SKM-1 (cell line): Measurements from ENCODE around the gene CYB5R3.
"Not testable (repeated sequence)": the region's sequence is repeated elsewhere in the genome, so short reads cannot be mapped to it uniquely, and the experiment has no call there.

Source experiments
- DNase-seq: peaks from one replicate; lab custom pipeline; 2025; ENCODE audit not compliant: unreplicated experiment; lab: John Stamatoyannopoulos, UW

The CYB5R3 gene

DNA sequence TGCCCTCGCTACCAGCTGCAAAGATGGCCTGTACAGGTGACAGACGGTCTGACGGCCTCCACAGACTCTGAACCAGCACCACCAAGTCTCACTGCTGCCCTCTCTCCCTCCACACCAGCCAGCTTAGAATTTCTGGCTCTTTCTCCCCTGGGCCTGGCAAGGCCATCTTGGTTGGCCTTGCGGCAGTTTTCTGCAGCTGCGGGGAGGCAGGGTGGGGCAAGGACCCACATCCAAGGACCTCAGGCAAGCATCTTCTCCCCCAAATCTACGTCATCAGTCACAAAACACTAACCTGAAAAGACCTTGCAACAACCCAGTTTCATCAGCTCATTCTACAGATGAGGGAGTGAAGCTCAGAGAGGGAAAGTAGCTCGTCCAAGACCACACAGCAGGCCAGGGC, 22.8 kb downstream of the CYB5R3 start:
- DNase-seq, result no peak

DNA sequence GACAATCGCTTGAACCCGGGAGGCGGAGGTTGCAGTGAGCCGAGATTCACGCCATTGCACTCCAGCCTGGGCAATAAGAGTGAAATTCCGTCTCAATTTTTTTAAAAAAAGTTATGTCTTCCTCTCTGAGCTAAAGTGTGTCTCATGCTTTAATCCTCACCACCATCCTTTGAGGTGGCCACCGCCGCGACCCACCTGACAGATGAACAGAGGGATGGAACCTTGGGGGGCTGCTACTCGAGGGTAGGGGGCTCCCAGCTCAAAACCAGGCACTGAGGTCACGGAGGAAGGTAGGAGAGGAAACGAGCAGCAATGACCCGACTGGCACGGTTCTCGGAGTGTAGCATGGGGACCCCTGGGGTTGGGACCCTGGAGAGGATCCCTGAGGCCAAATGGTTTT, 23.8 kb downstream of the CYB5R3 start:
- DNase-seq, result no peak

DNA sequence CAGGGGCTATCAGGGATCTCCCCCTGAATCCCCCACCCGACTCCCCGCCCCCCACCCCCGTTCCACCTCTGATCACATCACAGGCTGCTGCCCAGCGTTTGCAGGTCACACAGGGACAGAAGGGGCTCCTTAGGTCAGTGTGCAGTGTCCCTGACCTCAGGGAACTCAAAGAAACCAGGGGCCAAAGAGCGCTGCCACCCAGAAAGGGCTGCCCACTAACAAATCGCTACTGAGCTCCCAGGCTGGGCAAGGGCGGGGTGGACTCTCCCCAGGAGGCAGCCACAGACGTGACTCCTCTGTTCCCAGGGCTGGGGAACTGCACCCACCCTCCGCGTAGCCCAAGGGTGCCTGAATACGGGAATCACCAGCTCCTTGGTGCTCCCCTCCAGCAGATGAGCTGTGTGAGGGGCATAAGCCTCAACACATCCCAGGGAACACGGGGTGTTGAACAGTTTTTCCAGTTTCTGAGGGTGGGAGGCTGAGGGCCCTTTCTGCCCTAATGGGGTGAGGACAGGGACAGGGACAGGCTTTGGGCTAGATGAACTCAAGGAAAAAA, 24.6 kb downstream of the CYB5R3 start:
- no peak for DNase-seq

DNA sequence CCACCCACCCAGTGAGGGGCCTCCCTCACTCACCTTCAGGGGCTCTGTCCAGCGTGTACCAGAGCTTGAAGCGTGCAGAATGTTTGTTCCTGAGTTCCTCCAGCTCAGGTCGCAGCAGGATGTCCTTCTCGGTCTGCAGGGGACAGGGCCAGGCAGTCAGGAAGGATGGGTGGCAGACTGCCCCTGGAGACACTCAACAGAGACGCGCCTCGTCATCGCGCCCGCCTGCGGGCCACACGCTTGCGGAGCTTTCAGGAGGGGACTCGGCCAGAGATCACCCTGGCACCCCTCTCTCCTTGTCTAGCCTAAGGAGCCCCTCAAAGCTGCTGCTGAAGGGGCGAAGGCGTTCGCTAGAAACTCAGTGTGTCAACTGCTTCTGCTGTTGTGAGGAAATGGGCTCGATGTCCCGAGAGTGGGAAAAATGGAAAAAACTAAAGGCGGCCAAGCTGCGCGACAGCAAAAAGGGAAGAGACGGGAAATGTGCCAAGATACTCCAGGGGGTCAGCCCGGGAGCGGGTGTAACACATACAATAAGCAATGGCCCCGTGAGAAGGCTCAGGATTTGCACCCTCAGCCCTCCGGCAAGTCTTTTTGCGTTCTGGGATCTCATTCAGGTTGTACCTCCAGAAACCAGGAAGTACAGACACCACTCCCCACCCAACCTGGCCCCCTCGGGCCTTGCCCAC, 25.3 kb downstream of the CYB5R3 start:
- DNase-seq, result no peak

DNA sequence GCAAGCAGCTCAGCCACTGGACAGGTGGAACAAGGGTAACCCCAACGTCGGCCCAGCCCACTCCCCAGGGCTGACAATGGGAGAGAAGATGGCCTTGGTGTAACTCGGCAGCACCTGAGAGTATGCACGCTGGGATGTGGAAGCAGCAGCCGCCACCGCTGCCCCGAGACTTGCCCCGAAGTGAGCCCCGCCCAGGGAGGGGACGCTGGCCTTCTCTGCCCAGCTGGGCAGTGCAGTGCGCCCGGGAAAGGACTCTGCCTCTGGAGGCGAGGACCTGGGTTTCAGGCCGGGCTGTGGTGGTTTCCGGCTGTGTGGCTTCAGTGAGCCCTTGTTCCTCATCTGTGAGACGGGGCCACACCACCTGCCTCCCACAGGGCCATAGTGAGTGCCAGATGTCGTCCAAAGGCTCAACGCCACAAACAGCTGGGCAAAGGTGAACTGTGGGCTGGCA, 25.9 kb downstream of the CYB5R3 start:
- DNase-seq, result peak; percentile 23

DNA sequence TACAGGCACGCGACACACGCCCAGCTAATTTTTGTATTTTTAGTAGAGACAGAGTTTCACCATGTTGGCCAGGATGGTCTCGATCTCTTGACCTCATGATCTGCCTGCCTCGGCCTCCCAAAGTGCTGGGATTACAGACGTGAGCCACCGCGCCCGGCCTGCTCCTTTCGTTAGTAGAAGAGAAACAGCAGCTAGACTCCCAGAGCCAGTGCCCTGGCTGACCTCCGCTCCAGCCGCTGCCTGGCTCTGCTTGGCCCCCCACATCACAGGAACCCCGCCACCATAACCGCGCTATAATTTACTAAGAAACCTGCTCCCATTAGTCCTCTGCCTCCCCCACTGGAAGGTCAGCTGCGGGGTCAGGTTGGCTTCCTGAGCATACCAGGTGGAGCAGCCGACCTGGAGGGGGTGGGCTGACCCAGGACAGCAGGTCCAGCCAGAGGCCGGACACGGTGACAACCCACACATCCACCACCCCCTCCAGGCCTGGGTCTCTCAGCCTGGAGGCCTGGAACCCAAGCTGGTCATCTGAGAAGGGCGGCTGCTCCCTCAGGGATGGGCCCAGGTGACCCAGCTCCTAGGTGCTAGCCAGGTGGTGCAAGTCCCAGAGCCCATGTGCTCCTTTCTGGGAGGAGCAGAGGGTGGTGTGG, 27.0 kb downstream of the CYB5R3 start:
- no peak for DNase-seq

DNA sequence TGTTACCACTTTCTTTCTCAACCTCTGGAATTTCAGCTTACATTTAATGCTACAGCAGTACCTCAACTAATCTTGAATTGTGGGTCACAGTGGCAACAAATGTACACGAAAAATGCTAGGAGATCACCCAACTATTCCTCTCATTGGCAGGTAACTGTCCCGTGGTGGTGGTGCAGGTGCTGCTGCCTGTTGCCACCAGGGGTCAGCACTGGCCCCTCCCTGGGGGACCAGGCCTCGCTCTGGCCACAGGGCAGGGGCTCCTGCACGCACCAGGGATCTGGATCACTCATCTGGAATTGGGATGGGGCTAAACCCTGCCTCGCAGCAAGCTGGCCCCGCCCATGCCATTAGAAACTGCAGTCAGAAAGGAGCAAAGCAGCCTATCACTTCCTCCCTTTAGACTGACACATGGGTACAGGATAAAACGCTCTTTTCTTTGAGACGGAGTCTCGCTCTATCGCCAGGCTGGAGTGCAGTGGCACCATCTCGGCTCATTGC, 27.6 kb downstream of the CYB5R3 start:
- no peak for DNase-seq

DNA sequence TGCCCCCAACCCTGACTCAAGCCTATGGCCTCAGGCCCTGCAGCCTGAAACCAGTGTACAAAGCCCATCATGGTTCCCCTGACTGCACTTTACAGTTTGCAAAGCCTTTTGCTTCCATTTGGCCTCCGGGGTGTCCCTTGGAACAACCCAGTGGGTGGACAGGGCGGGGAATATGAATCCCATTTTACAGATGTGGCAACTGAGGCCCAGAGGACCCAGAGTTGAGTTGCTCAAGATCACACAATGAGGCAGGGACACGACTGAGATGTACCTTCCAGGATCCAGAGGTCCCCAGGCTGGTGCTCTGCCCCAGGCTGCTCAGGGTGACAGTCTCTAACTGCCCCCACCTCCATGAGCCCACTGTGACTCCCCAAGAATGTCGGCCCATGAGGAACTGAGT, 29.1 kb downstream of the CYB5R3 start:
- DNase-seq, result no peak

DNA sequence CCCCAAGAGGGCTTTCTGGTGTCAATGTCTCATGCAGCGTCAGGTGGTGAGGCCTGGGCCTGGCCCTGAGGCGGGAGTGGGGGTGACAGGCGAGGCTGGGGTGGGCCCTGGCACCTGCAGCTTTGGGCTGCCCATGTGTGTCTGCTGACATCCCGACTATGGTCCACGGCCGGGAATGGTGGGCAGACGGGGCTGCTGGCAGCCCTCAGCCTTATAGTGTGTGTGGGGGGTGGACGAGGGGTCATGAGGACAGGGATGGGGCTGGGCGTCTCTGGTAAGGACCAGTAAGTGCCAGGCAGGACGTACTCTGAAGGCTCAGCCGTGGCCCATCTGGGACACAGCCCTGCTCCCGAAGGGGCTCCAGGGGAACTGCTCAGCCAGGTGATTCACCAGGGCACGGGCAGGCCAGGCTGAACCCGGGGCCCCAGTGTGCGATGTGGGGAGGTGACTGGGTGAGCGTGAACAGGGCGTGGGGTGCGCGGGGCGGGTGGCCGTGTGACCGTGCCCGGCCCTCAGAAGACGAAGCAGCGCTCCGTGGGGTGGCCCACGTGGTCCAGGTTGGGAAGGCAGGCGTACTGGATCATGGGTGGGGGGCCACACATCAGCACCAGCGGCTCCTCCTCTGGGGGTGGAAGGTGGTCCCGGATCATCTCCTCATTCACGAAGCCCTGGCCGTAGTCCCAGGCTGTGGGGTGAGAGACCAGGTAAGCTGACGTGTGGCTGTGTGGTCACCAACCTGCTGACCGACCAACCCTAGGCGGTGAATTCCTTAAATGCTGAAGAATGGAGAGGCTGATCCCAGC, 29.7 kb downstream of the CYB5R3 start:
- no peak for DNase-seq

DNA sequence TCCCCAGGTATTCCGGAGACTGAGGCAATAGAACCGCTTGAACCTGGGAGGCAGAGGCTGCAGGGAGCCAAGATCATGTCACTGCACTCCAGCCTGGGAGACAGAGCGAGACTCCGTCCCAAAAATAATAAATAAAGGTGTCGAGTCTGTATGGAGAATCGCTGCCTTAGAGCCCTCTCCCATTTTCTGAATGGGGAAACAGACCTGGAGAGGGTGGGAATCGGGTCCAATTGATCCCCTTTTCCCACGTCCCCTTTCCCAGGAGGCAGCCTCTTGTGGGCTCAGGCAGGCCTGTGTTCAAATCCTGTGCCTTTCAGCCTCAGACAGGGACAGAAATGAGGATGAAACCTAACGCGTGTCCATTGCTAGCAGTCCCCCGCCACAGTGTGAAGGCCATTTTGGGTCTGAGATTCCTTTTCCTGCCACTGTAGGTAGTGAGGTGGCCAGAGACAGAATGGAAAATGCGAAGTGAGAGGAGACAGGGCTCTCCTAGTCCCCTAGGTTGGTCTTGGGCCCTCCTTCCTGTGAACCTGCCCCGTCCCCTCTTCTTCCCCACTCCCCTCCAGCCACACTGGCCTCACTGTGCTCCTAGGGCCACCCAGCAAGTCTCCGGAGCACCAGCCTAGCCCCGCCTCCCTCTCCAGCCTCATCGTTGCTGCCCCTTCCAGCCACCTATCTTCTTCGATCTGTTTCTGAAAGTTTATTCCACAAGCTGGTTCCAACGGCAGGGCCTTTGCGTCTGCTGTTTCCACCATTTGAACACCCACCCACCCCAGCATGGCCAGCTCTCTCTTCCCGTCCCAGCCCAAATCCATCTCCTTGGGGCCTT, 31.8 kb downstream of the CYB5R3 start:
- DNase-seq, result no peak

DNA sequence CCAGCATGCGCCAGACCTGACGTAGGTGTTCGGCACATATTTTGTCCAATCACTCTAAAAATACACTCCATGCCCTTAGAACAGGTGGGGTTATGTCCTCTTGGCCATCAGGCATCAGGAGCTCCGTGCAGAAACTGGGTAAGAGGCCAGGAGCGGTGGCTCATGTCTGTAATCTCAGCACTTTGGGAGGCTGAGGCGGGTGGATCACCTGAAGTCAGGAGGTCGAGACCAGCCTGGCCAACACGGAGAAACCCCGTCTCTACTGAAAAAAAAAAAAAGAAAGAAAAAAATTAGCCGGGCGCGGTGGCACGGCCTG, 33.4 kb downstream of the CYB5R3 start:
- DNase-seq, result not testable (repeated sequence)

DNA sequence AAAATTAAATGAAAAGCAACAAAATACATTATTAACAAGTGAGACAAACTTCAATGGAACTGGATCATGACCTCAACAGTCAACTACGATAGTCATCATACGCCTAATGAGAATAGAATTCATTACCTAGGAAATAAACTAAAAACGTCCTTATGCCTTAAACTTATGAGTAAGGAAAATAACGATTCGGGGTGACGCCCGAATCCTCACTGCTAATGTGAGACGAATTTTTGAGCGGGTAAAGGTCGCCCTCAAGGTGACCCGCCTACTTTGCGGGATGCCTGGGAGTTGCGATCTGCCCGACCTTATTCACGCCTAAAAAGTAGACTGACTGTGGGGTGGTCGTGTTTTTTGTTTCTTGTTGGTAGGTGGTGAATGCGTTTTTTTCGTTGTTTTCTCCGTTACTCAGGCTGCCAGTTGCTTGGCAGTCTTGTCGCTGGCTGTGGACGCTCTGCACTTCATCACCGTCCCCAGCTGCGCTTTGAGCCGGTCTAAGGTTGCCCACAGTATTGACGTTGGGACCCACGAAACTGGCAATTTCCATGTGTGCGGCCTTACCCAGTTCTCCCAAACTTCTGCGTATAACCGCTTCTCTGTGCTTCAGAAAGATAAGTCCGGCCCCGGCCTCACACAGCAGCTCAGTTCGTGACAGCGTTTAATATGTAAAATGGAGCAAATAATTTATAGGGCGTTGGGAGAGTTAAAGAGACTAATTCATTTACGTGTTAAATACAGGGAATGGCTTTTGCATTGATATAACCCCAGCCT, 33.9 kb downstream of the CYB5R3 start:
- peak; percentile 91 for DNase-seq

DNA sequence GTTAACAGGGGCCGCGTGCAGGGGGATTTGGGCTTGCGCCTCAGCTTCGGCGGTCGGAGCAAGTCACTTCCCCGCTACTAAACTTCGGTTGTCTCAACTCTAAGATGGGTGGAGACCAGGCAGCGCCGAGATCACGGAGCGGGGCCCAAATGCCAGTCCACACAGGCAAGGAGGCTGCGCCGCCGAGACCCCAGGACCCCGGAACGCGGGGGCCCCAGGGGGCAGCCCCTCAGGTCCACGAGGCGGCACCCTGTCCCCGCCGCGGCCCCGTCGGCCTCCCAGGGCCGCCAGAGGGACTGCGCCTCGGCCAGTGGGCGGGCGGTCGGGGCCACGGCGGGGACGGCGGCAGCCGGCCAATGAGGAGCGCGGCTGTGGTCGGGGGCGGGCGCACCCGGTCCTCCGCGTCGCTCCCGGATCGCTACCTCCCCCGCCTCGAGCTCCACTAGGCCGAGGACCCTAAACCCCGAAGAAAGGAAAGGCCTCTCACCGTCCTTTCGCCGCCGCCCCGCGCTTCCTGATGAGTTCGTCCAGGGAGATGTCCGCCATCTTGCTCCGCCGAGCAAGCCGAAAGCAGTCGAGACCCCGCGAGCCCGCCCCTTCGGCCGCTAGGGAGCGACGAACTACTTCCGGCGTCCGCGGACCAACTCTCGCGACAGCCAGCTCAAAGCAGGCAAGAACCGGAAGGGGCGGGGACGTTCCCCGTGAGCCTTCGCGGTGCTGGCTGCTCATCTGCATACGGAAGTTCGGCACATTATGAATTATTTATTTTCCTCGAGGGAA, 34.7 kb downstream of the CYB5R3 start, which contains the start of gene POLDIP3:
Gene POLDIP3, minus strand, starts transcription at position 572 of the 780 bp plus-strand sequence. Its CDS starts 26 bp downstream, at position 546.
- peak; percentile 95 for DNase-seq

DNA sequence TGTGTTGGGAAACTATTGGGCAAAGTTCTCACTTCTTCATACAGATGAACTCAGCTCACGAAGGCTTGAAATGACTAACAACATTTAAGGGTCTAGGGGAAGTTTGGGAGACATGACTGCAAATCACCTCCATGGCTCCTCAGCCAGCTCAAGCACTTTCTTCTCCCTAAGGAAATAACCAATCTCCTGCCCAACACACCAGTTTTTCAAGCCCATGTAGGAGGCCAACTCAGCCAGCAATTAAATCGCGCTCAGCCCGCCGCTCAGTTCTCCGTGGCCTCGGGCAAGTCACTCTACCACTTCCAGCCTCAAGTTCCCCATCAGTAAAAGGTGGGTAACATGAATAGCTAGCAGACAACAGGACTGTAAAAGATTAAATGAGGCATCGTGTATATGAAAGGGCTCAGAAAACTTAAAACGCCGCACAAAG, 35.3 kb downstream of the CYB5R3 start:
- no peak for DNase-seq

DNA sequence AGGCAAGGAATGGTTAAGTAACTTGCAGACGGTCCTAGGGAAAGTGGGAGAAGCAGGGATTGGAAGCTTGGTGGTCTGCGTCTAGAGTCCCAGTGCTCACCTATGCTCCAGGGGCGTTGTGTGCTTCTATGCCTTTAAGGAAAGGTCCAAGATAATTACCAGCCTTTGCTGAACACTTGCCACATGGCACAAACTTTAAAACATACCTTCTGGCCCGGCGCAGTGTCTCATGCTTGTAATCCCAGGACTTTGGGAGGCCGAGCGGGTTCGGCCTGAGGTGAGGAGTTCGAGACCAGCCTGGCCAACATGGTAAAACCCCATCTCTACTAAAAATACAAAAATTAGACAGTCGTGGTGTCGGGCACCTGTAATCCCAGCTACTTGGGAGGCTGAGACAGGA, 36.9 kb downstream of the CYB5R3 start:
- no peak for DNase-seq

DNA sequence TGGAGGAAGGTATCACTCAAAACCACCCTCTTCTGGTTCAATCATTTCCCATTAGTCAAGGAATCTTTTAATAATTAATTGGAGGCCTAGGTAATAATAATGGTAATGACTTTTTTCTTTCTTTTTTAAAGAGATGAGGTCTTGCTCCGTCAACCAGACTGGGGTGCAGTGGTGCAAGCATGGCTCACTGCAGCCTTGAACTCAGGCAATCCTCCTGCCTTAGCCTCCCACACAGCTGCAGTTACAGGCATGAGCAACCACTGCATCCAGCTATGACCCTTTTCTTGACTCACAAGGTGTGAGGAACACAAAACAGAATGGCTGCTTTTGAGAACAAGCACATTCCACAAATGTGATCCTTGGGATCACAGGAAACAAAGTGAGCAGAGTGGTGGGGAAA, 38.1 kb downstream of the CYB5R3 start:
- DNase-seq, result no peak

DNA sequence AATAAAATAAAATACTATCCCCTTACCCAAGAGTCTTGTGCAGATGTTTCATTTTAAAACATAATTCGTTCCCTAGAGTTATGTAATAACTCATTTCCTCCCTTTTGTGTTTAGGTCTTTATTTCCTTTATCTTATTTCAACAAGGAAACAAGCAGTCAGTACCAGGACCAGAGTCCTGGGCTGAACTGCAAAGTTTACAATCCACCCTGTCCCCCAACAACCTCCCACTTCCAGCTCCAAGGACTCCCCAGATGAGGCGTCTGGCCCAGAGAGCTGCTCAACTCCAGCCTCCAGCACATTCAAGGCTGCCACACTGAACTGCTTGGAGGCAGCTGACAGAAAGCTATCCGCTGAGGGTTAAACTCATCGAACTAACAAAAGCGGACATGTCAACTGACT, 39.0 kb downstream of the CYB5R3 start:
- no peak for DNase-seq

DNA sequence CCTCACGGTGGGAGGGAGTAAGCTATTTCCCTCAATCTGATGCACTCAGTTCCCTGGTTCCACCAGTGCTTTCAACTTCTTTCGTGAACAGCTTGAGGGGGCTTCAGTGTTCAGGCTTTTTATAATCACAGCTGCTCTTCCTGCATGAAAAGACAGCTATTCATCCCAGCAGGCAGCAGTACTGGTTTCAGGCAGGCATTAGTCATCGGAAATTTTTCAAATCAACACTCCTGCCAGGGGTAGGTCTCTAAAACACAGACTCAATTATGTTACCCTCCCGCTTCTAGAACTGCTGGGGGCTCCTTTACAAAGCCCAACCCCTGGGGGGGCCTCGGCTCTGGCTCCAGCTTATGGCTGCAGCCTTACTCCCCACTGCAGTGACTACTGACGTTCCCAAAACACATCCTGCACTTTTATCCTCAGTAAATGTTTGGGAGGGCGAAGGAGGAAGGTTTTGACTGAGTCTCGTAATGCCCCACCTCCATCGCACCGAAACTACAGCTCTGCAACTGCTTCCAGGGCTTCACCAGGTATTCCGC, 40.3 kb downstream of the CYB5R3 start:
- DNase-seq, result no peak
